Activated CD4-positive, alpha-beta T cell treated with anti-CD3 and anti-CD28 coated beads, Interleukin-10, Interleukin-2, amounts not matched to agents 100 ng/mL and 50 ng/mL, durations not matched to agents 16 hours and 8 hours (primary cell): ENCODE data around the gene FAM110C.
A peak's percentile ranks its signal among the peaks of the same experiment; 100 is the strongest.
"Not testable (repeated sequence)": the region's sequence is repeated elsewhere in the genome, so short reads cannot be mapped to it uniquely, and the experiment has no call there.

ENCODE experiments used
- DNase-seq: peaks from one replicate; pipeline ENCODE4 v3.0.0-alpha.2; 2020

Gene FAM110C

DNA sequence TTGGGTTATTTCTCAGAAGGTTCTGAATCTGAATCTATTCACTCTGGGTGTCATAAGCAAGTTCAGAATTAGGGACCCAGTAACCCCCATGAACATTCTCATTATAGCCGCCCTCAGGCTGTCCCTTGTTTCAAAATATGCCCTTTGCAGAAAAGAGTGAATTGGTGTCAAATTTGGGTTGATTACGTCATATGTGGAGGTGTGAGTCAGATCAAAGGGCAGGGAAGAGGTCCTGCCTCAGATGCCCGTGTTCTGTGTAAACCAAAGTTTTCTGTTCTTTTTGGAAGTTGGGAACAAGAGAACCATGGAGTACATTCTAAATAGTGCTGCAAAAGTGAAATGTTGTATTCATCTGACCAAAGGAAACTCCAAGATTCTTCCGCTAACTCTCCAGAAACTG lies 5.8 kb downstream of the FAM110C start:
- DNase-seq = no peak

DNA sequence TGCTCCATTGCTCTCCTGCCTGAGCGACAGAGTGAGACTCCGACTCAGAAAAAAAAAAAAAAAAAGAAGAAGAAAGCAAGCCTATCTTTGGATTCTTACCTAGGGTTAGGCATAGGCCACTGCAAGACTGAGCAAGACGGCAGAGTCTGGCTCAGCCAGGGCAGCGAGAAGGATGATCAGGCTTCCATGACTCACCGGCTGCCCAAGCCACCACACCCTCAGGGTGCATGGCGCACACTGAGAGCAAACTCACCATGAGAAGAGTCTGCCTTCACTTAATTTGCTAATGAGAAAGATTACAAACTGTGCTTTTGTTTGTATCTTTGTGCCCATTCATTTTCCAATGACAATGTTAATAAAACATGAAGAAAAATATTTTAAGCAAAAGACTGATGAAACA lies 8.2 kb downstream of the FAM110C start:
- DNase-seq = no peak

DNA sequence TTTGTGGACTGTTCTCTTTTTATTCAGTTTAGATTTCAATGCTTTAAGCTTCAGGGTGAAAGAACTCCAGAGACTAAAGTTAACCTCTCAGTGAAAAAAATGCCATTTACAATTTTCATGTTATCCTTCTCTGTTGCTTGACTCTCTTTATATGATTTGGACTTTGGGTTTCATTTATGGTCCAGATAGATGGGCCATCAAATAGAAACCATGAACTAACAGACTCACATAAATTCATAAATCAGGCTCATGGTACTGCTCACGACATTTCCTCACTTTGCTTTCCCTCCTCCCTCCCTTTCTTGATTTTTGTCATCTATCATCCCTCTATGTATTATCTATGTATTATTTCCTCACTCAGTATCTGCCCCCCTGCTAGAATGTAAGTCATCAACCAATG lies 10.0 kb downstream of the FAM110C start:
- DNase-seq = no peak

DNA sequence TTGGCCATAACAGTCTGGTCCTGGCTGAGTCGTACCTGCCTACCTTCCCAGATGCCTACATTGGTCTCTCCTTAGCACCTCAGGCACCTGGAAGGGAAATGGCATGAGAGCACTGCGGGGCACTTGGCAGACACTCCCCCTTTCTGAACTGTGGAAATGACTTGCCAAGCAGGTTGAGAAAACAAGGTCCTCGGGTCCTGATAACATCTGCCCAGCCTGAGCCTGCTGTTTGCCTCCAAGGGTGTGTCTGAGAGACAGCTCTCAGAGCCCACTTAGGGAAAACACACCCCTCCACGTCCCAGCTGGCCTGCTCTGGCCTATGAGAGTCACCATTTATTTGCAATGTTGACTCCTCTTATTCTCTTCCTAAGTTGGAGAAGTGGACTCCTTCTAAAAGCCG lies 10.5 kb downstream of the FAM110C start:
- DNase-seq = peak; percentile 27

DNA sequence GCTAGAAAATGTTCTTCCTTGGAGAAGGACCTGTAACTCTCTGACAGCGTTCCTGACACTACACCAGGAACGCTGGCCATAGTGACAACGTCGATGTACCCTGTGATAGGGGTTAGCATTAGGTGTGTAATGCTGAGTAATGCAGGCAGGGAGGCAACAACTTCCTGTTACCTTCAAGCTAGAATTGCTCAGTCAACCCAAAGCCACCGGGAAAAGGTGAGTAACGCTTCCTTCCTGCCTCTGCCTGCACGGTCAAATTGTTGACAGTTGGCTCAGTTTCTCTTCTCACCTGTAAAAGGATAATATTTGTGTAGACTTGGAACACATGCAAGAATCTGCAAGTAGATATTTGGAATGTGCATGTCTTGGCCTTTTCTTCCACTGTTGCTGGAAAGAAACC lies 12.7 kb downstream of the FAM110C start:
- DNase-seq = peak; percentile 87

DNA sequence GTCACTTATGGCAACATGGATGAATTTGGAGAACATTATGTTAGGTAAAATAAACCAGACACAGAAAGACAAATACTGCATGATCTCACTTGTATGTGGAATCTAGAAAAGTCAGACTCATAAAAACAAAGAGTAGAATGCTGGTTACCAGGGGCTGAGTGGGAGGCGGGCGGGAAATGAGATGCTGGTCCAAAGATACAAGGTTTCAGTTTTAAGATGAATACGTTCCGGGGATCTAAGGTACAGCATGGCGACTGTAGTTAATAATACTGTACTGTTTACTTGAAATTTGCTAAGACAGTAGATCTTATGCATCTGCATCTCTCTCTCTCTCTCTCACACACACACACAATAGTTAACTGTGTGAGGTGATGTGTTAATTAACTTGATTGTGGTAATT lies 14.2 kb downstream of the FAM110C start:
- peak; percentile 70 for DNase-seq

DNA sequence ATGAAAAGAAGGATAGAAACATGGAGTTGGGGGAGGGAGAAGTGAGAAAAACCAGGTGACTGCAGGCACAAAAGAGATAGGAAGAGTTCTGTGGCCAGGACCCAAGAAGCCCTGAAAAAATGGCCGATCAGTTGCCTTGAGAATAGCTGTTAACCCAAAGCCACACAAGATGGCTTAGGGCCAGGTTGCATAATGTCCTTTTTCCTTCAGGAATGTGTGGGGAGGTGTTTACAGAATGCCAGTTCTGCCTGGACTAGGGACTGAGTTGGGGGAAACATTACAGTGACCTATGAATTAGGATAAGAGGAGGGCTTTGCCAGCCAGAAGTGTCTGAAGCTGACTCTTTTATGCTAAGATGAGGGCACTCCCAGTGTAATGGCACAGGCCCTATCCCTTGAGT lies 17.1 kb downstream of the FAM110C start:
- no peak for DNase-seq

DNA sequence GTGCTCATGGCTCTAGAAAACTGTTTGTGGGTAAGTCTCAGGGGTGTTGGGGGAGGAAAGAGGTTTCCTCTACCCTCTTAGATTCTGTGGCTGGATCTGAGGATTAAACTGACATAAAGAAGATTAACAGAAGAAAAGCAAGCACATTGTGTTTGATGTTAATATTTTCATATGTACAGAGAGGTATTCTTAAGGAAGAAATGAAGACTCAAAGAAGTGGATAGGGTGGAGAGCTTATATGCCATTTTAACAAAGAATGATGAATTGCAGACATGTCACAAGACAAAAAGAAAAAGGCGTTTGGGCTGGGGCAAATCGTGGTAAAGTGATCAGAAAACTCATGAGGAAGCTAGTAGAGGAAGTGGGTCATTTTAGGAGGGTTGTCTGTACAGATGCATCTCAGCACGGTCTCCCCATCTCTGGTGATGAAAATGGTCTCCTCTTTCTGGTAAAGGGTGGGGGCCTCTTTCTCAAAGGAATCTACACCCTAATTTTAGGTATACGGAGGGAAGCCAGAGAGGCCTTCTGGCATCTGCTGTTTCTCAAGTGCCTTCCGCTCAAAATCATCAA lies 17.8 kb downstream of the FAM110C start:
- DNase-seq = no peak

DNA sequence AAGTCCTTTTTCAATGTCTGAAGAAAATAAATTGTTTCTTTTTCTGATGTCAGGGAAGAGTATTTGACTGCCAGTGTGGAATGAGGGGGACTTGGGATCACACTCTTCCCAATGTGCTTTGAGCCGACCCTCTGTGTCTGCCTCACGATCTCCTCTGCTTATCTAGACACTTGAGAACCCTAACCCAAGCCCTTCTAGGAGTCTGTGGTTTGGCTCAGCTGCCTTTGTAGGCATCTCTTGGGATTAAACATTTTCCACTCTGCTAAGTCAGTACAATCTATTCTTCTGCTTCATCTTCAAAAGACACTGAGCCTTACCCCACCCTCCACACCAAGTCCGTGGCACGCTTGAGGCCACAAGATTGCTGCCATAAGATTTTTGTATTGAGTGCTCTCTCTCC lies 19.4 kb downstream of the FAM110C start:
- DNase-seq = no peak

DNA sequence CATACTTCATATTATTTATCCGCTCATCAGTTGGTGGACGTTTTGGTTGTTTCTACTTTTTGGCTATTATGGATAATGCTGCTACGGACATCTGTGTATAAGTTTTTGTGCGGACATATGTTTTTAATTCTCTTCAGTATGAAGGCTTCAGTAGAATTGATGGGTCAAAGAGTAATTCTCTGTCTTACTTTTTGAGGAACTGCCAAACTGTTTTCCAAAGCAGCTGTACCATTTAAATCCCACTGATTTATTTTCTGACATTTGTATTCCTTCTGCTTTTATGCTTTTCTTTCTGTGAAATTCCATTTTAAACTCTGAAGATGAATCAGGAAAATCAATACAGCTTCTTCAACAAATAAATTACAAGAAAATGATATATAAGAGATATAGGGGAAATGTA lies 20.8 kb downstream of the FAM110C start:
- DNase-seq = no peak

DNA sequence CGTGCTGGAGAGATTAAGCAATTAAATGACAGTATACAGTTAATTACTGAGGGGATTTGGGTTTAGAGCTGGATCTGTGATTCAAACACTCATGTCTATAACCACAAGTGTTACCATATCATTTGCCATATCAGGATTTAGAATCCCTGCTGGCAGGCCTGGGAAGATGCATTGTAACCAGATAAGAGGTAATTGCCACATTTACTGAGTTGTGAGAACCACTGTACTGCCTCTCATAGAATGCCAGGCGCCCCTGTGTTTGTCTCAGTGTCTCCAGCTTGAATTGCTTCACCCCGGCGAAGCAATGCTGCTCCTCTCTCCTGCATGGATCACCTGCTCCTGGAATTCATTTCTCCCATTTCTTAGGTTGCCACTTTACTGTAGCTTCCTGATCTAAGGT lies 21.7 kb downstream of the FAM110C start:
- not testable (repeated sequence) for DNase-seq

DNA sequence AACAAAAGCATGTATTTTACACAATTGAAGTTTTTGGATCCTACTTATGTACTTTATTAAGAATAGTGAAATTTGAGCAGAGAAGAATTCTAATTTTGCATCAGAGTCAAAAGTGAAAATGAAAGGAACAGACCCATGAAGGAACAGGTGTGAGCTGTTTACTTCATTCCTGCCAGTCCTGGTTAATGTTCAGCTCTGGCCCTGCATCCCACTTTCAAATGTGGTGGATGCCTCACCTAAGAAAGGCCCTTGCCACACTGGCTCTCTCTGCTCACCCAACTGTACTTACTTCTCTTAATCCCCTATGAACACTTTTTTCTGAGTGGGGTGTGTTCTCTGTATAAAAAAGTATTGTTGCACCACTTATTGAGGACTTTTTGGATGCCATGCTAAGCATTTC lies 22.2 kb downstream of the FAM110C start:
- DNase-seq = no peak

DNA sequence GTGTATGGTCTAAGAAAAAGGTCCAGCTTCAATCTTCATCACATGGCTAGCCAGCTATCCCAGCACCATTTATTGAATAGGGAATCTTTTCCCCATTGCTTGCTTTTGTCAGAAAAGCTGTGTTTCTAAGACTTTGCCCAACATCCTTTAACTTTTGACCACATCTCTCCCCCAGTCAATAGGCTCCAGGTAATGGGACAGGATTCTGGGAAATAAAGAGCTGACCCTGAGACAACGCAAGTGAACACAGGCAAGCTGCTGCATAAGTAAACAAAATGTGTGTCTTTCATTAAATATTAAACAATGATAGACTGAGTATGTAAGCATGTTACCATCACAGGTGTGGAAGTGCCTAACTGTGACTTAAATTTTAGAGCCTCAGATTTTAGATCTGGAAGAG lies 23.0 kb downstream of the FAM110C start:
- no peak for DNase-seq

DNA sequence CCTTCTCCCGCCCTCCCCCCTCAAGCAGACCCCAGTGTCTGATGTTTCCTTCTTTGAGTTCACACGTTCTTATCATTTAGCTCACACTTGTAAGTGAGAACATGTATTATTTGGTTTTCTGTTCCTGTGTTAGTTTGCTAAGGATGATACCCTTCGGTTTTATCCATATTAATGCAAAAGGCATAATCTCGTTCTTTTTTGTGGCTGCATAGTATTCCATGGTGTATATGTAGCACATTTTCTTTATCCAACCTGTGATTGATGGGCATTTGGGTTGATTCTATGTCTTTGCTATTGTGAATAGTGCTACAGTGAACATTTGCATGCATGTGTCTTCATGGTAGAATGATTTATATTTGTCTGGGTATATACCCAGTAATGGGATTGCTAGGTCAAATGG lies 24.1 kb downstream of the FAM110C start:
- not testable (repeated sequence) for DNase-seq

DNA sequence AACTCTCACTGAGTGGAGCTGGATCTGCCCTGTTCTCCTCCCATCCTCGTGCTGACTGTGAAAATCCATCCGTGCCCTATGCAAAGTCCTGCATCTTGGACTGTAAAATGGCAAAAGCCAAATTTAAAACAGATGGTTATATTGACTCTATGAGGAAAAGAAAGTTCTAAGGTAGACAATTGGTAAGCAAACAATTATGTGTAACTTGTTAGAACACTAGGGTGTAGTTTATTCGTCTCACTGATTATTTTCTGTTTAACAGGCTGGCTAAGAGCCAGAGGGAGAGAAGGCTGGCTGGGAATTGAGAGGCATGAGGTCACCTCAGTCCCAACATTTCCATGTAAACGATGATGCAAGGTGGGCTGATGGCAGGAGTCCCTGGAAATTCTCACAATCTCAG lies 26.0 kb downstream of the FAM110C start:
- not testable (repeated sequence) for DNase-seq

DNA sequence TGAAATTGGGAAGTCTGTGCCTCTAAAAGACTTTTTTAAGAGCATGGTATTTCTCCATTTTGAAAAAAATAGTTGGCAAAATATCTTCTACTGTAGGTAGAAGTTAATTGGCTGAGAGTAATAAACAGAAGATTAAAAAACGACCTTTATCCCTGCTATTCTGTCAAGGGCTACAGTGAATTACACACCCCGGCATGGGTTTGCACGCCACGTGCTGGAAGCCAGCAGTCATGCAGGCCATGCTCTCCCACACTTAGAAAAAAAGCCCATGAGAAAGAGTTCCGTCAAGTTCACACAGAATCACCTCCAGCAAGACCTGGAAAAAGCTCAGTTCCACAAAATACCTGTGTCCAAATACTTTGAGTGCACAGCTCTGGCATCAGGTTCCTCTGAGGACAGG lies 26.8 kb downstream of the FAM110C start:
- DNase-seq = no peak

DNA sequence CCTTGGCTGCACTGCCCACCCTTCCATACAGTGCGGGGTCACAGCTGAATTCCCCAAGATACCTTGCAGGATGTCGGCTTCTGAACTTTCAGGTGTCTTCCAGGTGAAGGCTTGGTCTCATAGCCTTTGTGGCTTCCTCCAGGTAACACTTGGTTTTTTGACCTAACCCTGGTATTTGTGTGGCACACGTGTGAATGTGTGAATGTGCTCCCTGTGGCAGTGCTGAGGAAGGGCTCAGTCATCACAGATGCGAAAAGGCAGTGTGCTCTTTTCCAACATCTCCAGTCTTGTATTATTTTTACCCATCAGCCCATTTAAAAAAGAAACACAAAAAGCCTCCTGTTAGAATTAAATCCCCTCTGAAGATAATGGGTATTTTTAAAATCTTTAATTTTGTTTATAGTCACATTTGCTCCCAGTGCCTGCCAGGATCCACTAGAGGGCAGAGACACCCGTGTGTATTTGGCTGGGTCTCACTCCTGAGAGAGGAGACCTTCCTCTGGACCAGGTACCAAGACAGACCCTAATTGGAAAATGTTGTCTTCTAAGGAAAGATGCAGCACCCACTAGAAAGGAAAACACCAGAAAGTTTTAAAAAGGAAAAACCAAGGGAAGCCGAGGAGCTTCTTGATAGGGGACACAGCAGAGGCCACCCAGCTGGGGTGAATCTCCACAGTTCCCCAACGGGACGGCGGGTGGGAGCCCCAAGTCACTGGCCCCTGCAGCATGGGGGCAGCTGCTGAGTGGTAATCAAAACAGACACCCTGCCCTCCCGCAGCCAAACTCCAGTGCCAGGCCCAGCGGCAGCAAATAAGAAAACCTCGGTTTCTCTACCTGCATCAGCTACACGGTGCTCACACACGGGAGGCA lies 27.7 kb downstream of the FAM110C start:
- DNase-seq = peak; percentile 23

DNA sequence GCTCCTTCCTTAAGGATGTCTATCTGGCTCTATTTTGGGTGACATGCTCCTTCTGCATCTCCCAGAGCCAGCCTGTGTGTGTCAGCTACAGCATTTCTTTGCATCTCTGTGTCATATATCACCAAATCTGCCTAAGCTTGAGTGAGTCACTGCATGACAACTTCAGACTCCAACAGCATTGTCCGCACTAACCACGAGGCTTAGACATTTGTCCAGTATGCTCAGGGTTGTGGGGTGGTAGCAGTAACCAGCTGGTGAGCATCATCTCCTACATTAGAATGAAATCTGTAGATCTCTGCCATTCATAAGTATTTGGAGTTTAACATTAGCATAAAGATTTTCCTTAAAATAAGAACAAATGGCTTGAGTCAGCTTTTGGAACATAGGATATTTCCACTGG lies 30.4 kb downstream of the FAM110C start:
- not testable (repeated sequence) for DNase-seq

DNA sequence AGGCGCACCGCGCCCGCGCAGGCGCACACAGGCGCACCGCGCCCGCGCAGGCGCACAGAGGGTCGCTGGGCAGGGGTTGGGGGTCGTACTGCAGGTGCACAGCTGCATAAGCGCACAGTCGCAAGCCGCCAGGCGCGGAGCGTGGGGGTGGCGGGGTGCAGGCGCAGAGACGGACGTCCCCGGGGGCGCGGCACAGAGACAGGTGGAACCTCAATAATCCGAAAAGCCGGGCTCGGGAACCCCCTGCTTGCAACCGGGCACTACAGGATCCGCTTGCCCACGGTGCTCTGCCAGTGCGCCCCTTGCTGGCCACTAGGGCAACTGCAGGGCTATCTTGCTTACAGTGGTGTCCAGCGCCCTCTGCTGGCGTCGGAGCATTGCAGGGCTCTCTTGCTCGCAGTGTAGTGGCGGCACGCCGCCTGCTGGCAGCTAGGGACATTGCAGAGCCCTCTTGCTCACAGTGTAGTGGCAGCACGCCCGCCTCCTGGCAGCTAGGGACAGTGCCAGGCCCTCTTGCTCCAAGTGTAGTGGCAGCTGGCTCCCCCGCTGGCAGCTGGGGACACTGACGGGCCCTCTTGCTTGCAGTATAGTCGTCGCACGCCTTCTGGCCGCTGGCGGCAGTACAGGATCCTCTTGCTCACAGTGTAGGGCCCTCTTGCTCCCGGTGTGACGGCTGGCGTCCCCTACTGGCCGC lies 34.9 kb downstream of the FAM110C start:
- peak; percentile 62 for DNase-seq

DNA sequence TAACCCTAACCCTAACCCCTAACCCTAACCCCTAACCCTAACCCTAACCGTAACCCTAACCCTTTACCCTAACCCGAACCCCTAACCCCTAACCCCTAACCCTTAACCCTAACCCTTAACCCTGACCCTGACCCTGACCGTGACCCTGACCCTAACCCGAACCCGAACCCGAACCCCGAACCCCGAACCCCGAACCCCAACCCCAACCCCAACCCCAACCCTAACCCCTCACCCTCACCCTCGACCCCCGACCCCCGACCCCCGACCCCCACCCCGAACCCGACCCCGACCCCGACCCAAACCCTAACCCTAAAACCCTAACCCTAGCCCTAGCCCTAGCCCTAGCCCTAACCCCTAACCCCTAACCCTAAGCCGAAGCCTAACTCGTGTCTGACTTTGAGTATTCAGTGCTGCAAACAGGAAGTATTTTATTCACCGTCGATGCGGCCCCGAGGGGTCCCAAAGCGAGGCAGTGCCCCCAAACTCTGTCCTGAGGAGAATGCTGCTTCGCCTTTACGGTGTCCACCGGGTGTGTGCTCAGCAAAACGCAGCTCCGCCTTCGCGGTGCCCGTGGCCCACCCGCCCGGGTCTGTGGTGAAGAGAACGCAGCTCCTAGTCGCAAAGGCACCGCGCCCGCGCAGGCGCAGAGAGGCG lies 36.0 kb downstream of the FAM110C start:
- DNase-seq = no peak
